ENCODE results near the gene RMND5A. TPM values are rescaled to one million over a fixed set of nuclear protein-coding genes. Genes with fewer than 3 reads are reported as not detected.
"Not testable (repeated sequence)": the region's sequence is repeated elsewhere in the genome, so short reads cannot be mapped to it uniquely, and the experiment has no call there.

The RMND5A gene
- polyA plus RNA-seq, 10 donors, result 27.8 to 47.6 (median 34.7) TPM

- DNase-seq, result no peak
Observed at GRCh38 chr2:86706220-86706619, 13.9 kb upstream of the RMND5A start.

DNA sequence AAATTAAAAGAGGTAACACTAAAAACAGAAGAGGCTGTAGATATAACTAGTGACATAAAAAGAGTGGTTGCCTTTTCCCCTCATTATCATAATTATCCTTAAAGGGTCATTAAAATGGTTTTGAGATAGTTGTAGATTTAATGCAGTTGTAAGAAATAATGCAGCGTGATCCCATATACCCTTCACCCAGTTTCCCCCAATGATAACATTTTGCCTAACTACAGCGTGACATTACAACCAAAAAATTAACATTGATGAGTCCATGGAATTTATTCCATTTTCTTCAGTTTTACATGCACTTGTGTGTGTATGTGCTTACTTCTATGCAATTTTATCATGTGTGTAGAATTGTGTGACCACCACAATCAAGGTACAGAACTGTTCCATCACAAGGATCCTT, 13.2 kb upstream of the RMND5A start:
- no peak for DNase-seq

GRCh38 chr2:86708126-86708525, 12.0 kb upstream of the RMND5A start:
- not testable (repeated sequence) for DNase-seq

GRCh38 chr2:86714579-86715173, 5.4 kb upstream of the RMND5A start:
- DNase-seq, result not testable (repeated sequence)

DNA sequence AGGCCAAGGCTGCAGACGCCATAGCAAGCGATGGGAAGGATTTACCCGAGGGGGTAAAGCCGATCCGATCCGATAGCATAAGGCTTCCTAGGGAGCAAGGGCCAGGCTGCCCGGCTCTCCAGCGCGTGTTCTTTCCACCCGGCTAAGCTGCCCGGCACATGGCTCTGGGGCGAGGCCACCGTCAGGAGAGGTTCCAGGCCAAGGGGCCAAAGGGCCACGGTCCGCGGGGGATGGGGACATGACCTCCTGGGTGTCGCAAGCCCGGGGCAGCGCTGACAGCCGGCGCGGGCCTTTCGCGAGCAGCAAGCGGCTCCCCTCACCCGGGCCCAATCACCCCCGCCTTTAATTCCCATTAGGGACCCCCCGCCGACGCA, 841 bp upstream of the RMND5A start:
- not testable (repeated sequence) for DNase-seq

GRCh38 chr2:86720540-86721320, 639 bp downstream of the RMND5A start:
- peak in 2 of 3 donors; percentile 22 to 72 for DNase-seq

DNA sequence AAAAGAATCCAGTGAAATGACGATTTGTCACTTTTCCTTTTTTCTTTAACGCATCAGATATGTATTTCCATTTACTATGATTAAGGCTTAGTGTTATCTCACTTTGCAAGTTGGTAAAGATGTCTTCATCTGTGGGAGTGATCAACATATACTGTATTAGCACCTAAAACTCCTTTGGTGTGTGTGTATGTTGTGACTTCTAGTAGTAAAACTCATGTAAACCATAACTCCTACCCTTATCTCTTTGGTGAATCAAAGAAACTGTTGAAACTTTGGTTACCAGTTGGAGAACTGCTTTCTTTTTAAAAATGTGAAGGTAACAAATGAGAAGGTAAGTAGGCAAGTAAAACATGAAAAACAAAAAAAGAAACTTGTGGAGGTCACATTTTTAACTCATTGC, 5.6 kb downstream of the RMND5A start:
- DNase-seq, result not testable (repeated sequence)

- not testable (repeated sequence) for DNase-seq
Observed at GRCh38 chr2:86732040-86732525, 12.0 kb downstream of the RMND5A start.

- not testable (repeated sequence) for DNase-seq
Observed at GRCh38 chr2:86732837-86733236, 12.7 kb downstream of the RMND5A start.

- DNase-seq, result not testable (repeated sequence)
Observed at GRCh38 chr2:86733528-86733927, 13.4 kb downstream of the RMND5A start.

DNA sequence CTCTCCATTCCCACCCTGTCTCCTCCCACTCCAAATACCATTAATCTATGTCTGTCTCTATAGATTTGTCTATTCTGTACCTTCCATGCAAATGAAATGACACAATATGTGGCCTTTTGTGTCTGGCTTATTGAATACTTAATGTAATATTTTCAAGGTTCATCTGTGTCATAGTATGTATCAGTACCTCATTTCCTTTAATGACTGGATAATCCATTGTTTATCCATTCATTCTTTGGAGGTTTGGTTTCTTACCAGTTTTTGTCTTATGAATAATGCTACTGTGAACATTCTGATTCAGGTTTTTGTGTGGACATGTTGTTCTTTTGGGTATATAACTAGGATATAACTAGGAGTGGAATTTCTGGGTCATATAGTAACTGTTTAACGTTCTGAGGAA, 14.8 kb downstream of the RMND5A start:
- not testable (repeated sequence) for DNase-seq

DNA sequence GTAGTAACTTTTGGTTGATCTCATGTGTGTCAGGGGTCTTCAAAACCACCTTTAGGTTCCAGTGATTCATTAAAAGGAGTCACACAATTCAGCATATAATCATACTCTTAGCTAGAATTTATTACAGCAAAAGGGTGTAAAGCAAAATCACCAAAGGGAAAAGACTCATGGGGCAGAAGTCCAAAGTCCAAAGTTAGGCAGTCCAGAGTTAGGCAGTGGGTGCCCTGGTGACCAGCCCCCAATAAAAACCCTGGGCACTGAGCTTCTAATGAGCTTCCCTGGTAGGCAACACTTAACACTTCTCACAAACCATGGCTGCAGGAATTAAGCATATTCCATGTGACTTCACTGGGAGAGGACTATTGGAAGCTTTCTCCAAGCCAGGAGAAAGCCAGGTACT, 19.4 kb downstream of the RMND5A start:
- DNase-seq, result not testable (repeated sequence)

- not testable (repeated sequence) for DNase-seq
Observed at GRCh38 chr2:86739889-86740288, 19.8 kb downstream of the RMND5A start.

- not testable (repeated sequence) for DNase-seq
Observed at GRCh38 chr2:86741889-86742498, 21.9 kb downstream of the RMND5A start.

- no peak for DNase-seq
Observed at GRCh38 chr2:86744152-86744551, 24.1 kb downstream of the RMND5A start.

- no peak for DNase-seq
Observed at GRCh38 chr2:86746939-86747338, 26.8 kb downstream of the RMND5A start.

DNA sequence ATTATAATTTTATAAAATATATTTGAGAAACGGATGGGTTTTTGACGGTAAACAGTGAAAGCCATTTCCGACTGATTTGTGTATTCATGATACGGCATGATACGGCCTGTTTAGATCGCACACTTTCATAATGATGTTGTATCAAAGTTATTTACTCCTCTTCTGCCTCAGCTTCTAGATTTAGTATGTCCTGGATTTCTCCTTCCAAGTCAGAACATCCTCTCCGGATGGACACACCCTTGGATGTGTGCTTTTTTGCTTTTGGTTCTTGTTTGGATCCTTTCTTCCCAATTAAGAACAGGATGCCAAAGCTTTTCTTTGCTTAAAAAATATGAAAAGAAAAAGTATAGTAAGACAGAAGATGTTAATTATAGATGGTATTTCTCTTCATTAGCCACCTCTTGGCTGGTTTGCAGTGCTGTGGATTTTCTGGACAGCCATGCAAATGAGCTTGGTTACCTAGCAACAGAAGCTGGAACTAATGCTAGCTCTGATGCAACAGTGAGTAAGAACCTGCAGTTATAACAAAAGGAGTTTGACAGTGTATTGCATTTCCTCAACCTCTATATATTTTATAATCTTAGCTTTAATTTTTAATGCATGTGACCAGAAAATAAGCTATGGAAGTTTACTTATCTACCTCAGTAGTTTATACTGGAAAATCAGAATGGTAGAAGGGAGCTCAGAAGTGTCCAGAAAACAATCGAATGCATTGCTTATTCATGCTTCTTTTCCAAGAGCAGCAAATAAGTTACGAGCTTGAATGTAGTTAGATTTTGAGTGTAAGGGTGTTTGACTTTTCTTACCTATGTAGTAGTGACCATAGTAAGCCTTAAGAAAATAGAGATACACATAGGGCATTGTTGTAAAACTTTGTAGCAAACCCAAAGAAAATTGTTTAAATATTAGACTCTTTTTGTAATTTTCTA, 27.9 kb downstream of the RMND5A start:
- peak in 2 of 3 donors; percentile 14 to 56 for DNase-seq

DNA sequence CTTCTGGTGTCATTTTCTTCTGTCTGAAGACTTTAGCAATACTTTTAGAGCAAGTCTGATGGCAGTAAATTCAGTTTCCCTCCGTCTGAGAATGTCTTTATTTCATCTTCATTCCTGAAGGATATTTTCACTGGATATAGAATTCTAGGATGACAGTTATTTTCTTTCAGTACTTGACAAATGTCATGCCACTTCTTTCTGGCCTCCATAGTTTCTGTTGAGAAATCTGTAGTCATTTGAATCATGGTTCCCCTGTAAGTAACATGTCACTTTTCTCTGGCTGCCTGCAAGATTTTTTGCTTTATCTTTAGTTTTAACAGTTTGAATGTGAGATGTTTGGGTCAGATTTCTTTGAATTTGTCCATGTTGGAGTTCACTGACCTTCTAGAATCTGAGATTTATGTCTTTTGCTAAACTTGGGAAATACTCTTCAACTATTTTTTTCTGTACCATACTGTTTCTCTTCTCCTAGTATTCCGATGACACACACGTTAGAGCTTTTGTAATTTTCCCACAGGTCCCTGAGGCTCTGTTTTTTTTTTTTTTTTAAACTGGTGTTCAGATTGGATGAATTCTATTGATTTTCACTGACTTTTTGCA, 30.2 kb downstream of the RMND5A start:
- no peak for DNase-seq

DNA sequence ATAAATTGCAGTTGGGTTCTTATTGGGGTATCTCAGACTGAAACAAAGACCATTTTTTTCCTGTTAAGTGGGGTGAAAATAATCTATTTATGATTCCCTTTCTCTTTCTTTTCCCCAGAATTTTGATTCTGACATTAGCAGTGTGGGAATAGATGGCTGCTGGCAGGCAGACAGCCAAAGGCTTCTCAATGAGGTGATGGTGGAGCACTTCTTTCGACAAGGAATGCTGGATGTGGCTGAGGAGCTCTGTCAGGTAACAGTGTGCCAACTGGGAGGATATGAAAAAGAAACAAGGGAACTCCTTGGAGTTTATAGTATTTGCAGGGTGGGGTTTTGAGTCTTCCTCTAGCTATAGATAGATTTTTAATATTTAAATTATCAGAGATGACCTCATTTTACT, 31.7 kb downstream of the RMND5A start:
- no peak for DNase-seq

GRCh38 chr2:86752934-86753333, 32.8 kb downstream of the RMND5A start:
- DNase-seq, result no peak

DNA sequence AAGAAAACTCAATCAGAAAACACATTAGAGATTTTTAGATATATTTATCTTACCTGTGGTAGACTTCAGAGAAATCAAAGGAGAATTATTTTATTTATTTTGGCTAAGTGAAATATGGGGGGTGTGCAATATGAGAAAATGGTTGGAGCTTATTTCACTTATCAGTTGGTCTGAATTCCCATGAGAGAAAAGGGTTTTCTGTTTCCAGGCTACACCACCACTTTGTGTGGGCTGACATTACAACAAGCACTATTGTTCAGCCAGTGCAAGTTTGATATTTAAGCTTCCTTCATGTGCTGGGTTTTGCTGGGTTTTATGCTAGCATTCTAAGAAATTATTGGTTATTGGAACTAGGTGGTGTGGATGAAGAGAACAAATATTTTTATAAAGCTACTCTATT, 33.5 kb downstream of the RMND5A start:
- DNase-seq, result no peak
